Activated naive CD8-positive, alpha-beta T cell (primary cell): ENCODE data around the gene SPAG4.

Source experiments
- H3K27ac Mint-ChIP-seq: one replicate; pipeline ENCODE4 v1.8.0; 2021; ENCODE audit warnings: mixed read lengths
- H3K27me3 Mint-ChIP-seq: one replicate; pipeline ENCODE4 v1.8.0; 2021; ENCODE audit warnings: mixed read lengths
- H3K36me3 Mint-ChIP-seq: one replicate; pipeline ENCODE4 v1.8.0; 2021; ENCODE audit warnings: mixed read lengths
- H3K4me1 Mint-ChIP-seq: one replicate; pipeline ENCODE4 v1.8.0; 2021; ENCODE audit warnings: low read depth, mixed read lengths
- H3K4me3 Mint-ChIP-seq: one replicate; pipeline ENCODE4 v1.8.0; 2021; ENCODE audit warnings: mild to moderate bottlenecking, mixed read lengths
- H3K9me3 Mint-ChIP-seq: one replicate; pipeline ENCODE4 v1.8.0; 2021; ENCODE audit warnings: low read depth, mixed read lengths

SPAG4 gene

GRCh38 chr20:35669681-35670080 lies 54.1 kb downstream of the SPAG4 start:
- Mint-ChIP-seq H3K9me3 (no peaks in the 10 kb centered on the region), H3K4me1 (peaks cover 3% of the 10 kb centered on the region), H3K36me3 (peaks cover 11% of the 10 kb centered on the region), H3K27me3 (no peaks in the 10 kb centered on the region), H3K27ac (no peak overlapping the region), H3K4me3 (no peak overlapping the region)
